ENCODE data around the gene IKBKE.

Gene IKBKE

DNA sequence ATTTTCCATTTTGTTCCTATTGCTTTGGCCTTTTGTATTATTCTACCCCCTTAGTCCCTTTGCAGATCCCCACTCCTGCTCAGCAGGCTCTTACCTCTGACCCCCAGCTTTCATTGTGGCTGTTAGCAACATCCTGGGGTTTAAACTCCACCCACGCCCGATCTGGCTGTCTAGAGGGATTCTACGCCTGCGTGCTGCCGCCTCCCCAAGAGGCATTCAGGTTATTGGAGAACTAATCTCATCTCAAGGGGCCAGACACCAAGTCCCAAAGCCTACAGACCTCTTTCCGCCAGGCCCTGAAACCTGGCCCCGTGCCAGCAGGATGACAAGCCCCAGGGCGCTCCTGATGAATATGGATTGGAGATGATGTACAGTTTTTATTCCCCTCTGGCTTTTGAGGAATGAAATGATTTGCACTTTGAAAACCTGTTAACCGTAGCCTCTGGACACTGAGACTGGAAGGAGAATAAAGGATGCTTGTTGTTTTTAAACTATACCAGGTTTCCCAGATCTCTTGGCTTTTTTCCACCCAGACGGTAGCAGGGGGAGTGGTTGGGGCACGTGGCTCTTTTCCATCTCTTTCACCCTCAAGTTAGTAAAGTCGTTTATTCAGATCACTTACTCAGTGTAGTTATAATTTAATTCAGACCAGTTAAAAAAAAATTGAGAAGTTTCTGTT, 14.5 kb upstream of the IKBKE start:
- no peak for DNase-seq

DNA sequence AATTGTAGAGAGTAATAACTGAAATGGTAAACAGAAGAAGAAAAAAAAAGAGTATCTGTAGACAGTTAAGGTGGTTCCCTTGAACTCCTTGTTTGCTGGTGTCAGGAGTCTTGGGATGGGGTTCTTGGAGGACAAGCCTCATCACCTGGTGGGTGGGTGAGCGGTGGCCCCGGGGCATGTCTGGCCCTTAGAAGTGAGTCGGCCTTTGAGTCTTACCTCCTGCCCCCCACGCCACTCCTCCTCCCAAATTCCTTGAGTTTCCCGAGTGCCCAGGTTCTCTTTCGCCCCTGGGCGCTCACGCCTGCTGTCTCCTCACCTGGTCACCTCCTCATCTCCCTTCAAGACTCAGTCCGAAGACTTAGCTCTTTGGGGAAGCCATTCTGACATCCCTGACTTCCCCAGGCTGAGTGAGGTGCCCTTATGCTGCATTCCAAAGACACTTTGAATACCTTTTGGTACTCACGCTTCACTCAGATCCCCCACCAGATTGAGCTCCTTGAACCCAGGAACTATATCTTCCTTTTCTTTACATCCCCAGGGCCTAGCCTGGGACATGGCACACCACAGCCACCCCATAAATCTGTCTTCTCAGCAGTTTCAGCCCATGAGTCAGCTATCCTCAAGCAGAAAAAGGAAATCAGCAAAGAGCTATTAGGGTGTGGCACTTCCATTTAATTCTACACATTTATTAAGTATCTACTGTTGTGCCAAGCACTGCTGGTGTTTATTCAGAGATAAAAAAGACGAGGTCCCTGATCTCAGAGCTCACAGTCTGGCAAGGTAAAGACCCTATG, 13.5 kb upstream of the IKBKE start:
- no peak for DNase-seq

DNA sequence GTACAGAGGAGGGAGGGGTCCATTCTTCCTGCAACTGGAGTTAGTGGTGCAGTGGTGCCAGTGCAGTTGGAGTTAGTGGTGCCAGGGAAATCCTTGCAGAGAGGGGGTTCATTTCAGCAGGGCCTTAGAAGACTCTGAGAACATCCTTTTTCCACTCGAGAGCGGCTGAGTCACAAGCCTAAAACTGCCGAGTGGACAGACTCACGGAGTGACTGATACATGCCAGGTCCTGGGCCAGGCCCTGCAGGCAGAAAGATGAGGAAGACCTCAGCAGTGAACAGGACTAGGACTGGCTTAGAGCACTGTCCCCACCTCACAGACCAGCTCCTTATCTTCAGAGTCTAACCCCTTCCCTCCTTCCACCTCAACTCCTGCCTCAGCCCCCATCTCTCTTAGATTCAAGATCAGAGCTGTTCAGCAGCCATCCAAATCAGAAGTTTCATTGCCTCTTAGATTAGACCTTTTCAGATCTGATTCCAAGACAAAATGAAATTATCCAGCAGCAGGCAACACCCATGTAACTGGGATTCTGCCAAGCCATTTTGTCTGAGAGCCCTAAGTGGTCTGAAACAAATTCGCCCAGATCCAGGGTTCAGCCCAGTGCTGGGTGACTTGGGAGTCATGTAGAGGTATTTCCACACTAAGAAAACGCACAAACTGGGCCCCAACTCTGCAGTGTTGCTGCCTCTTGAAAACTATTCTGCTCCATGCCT, 12.7 kb upstream of the IKBKE start:
- no peak for DNase-seq

DNA sequence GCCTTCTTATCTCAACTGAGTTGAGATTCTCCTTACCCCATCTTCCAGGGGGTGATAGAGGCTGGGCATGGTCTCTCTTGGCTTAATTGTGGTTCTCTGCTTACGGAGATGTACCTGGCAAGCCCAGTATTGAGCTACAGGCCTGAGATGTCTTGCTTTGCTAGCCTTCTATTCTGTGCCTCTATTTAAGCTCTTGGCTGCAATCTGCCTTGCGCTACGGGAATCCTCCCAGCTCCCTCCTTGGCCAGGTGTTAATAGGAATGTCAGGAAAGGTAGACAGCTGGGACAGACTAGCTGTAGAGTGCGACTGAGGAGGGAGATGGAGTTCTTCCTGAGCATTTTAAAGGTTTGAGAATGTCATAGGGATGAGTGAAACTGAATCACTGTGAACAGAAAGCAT, 10.6 kb upstream of the IKBKE start:
- DNase-seq: no peak

DNA sequence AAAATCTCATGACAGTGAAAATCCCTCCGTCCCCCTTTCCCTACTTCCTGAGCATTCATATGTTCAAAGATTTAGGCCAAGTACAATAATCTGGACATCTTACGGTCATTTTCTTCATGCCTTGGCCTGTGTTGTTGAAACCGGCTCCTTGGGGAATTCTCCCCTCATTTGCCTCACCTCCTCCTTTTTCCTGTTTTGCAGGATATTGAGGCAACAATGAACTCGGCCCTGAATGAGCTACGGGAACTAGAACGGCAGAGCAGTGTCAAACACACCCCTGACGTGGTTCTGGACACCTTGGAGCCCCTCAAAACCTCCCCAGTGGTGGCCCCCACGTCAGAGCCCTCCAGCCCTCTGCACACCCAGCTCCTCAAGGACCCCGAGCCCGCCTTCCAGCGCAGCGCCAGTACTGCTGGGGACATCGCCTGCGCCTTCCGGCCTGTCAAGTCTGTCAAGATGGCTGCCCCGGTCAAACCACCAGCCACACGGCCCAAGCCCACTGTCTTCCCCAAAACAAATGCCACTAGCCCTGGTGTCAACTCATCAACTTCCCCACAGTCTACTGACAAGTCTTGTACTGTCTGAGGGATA, 9.3 kb upstream of the IKBKE start:
- DNase-seq: no peak

DNA sequence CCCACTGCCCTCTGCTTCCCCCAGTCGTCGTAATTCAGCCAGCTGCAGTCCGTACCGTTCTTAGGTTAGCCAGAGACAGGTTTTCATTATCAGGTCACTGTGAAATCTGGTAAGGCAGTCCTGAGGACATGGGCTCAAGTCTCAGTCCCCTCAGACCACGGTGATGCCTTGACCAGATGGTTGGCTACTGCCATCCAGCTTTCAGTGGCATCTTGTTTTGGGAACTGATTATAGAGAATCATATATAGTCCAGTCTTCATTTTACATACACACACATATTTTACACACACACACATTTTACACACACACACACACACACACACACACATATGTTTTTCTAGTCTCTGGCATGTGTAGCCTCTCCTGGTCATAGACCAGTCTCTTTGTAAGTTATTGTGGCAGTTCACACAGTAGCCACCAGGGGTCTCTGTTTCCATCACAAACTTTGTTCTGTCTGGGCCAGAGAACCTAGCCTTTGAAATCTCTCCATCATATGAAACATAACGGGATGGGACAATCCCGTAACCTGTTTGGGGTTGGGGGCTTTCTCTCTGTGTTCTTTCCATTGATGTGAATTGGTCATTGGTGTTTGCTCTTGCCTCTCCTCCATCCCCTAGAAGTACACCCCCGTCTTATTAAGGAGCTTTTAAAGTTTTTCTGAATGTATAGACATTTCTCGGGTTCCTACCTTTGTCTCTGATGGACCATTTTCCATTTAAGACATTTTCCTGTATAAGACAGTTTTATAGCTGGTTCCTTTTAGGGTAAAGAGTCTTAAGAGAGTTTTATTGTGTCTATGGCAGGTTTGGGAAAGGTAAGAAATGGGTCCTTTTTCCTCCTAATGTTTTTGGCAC, 8.4 kb upstream of the IKBKE start:
- peak; percentile 81 for DNase-seq

DNA sequence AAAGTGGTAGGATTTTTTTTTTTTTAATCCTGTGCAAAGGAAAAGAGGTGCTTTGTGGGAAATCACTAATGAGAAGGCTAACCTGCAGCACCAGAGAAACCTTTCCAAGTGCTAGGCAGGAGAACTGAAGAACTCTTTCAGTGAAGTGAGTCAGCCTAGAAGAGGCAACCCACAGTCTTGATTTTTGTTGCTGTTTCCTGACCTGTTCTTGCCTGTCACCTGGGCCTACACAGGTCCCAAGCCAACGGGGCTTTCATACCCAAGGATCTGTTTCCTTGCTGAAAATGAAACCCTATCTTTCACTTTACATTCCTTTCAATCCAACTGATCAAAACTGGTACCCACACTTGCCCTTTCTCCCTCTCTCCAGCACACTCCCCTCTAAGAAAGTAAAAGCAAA, 7.1 kb upstream of the IKBKE start:
- DNase-seq: peak; percentile 39

DNA sequence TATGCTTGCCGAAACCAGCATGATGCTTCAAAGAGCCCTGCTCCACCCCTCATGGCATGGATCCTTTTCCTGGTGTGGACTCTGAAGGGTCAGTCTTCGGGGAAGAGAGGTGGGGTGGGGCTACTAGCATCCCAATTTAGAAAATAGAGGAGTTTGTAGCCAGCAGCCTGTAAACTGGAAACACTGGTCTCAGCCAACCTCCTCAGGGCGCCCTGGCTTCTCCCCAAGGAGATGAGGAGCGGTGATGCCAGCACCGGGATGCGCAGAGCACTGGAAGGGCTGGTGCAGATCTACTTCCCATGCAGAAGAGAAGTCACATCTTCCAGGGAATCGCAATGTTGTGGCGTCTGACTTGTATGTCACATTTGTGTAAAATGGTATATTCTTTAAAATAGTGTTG, 6.4 kb upstream of the IKBKE start:
- no peak for DNase-seq

DNA sequence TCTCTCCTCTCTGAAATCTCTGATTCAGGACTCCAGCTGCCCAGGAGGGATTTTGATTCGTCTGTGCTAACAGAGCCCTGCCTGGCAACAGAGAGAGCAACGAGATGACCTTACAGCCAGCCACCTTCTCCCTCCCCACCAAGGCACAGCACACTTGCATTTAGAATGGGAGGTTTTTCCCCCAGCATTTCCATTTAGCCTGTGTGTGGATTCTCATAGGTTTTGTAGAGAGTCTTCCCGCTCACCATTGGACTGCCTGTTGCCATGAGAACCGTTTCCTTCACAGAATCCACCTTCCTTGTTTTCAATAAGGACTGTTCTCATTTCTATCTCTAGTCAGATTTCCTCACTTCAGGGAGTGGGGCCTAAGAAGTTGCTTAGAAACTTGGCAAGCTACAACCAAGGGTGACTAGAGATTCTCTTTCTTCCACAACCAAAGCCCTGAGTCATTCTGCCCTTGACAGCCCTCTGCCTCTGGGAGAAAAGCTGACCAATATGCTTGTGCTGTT, 5.8 kb upstream of the IKBKE start:
- no peak for DNase-seq

DNA sequence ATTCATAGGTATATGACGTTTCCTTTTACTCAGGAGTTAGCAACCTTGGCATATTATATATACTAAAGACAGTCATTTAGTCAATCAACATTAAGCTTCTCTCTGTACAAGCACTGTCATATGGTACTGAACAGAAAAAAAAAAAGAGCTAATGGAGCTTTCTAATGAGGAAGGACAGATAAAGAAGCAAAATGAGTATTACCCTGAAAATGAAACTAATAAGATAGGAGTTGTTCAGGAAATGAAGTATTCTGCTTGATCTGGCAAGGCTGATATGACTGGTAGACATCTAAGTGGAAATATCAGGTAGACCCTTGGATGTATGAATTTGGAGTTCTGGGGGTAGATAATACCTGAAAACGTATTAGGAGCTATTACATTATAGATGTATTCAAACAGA, 4.3 kb upstream of the IKBKE start:
- DNase-seq: no peak

DNA sequence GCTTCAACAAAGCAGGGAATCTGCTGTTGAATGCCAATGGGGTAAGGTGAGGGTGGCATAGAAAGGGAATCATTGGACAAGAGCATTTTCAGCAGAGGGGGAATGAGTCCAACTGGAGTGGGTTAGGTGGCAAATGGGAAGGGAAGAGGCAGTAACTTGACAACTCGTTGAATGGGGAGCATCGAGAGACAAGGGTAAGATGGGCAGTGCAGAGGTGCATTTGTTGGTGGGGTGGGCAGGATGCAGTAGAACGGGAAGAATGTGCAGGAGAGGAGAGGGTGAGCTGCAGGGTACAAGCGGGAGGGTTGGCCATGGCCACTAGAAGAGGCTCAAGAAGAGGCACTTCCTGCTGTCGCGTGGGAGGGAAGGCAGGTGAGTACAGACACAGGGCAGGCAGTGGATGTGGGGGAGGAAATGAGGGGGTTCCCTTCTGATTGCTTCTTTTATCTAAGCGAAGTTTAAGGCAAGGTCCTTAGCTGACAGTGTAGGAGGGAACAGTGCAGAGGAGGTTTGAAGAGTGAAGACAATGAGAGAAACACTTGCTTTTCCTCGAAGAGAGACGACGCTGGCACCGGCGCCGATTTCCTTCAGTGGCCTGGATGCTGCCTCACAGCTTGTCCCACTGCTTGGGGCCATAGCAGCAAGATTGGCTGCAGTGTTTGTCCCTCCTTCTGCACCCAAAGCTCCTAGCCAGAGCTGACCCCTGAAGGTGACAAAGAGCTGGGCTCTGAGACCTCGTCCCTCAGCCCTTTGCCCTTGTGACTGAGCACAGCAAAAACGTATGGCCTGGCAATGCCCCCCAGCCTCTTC, 3.2 kb upstream of the IKBKE start:
- peak; percentile 39 for DNase-seq

DNA sequence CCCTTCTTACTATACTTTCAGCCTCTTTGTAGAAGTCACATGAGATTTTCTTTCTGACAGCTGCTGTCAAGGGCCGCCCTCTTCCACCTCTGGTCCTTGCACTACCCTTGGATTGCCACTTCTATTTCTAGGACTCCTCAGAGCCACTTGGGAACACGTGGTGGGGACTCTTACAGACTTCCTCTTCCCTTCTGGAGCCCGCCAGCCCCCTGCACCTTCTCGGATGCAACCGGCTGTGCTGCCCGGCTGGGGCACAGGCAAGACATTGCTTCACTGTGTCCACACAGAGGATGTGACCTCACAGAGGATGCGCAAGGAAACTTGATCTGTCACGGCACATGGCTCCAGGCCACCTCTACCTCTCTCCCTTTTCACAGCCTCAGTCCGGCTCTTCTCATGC, 2.4 kb upstream of the IKBKE start:
- peak; percentile 28 for DNase-seq

DNA sequence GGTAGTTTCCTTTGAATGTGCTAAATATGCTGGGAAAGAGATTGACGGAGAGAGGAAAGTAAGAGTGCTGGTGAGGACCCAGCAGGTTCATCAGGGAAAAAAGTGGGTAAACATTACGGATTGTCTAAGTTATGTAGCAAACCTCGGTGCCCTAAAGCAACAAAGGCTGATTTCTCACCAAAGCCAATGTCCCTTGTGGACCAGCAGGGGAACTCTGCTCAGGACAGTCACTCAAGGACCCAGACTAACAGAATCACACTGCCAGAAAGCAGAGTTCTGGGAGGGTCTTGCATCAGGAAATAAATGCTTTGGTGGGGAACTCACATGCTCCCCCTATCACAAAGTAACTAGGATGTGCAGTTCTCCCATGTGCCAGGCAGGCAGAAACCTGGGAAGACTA, 1.7 kb upstream of the IKBKE start:
- no peak for DNase-seq

DNA sequence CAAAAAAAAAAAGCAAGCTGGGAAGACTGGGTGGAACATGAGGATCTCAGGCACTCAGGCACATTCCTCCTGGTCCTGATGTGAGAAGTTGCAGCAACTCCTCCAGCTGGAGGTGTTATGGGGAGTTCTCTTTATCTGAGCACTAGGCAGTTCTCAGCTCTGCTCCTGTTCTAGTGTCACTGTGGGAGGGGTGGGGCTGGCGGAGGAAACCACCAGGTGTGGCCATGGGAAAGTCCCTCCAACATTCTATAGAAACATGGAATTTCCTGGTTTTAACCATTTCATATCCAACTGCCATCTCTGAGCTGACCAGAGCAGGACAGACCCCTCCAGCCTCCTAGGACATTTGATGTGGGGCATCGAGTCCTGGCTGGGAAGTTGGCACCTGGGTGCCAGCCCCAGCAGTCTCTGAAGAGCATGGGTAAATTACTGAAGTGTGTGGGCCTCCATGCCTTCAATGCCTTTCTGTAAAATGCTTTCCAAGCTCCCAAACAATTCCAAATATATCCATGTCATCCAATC, 804 bp upstream of the IKBKE start:
- peak; percentile 59 for DNase-seq

DNA sequence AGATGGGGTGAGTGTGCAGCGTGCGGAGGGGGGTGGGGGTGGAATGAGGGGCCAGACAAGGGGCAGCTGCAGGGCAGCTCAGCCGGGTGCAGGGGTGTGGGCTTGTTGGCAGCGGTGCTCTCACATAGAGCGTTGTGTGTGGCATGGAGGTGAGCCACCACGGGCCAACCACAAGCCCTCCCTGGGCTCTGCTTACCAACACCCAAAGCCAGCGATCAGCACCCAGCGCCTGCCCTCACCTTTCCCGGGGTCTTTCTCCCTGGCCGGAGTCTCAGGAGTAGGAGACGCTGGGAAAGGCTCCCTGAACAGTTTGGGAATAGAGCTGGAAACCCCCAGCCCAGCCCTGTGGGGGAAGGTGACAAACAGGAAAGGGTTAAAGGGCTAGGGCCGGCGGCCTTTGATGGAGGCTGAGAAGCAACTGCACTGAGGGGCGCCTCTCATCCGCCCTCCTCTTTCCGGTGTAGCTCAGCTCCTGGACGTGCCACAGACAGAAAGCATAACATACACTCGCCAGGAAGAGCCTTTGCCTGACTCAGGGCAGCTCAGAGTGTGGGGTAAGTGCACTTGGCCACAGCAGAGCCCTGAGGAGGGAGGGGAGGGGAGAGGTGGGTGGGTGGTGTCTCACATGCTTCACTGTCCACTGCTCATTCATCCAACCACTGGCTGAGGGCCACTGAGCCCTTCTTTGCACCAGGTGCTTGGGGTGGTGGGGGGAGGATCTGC, 577 bp downstream of the IKBKE start:
- DNase-seq: peak; percentile 66

DNA sequence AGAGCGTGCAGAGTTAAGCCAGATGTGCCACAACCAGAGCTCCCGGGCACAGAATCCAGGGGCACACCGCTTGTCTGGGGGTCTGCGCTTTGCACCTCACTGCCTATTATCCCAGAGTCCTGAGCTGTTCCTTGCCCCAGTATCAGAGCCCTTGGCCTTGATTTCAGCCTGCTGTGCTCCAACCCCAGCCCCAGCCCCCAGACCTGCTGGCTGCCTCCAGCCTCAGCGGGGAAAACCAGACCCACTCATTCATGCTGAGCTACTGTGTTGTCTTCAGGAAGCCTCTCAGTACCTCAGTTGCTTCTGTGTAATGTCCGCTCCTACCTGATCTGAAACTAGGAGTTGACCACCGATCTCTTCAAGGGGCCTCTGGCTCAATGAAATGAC, 1.1 kb downstream of the IKBKE start:
- DNase-seq: no peak

DNA sequence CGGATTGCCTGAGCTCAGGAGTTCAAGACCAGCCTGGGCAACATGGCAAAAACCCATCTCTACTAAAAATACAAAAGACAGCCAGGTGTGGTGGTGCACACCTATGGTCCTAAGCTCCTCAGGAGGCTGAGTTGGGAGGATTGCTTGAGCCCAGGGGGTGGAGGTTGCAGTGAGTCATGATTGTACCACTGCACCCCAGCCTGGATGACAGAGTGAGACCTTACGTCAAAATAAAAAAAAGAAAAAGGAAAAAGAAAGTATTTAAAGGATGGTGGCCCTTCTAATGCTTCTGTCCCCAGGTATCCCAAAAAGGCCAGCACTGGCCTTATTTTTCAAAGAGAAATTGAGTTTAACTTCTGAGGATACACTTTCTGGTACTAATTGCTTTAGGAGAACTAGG, 1.7 kb downstream of the IKBKE start:
- DNase-seq: peak; percentile 33

DNA sequence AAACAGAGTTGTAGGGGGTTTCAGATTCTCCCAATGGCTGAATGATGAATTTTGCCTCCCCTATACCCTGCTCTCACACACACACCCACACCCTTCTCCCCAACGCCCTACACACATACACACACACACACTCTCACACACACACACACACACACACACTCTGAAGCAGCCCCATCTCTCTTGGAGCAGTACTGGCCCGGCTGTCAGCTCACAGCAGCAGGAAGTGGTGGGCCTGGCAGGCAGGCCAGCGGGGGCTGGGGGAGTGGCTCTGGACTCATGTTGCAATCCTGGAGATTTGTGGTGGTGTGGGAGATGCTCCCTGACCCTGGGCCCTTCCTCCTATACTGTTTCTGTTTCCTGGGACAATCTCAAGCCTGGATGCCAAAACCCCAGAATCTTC, 2.2 kb downstream of the IKBKE start:
- DNase-seq: peak; percentile 45

DNA sequence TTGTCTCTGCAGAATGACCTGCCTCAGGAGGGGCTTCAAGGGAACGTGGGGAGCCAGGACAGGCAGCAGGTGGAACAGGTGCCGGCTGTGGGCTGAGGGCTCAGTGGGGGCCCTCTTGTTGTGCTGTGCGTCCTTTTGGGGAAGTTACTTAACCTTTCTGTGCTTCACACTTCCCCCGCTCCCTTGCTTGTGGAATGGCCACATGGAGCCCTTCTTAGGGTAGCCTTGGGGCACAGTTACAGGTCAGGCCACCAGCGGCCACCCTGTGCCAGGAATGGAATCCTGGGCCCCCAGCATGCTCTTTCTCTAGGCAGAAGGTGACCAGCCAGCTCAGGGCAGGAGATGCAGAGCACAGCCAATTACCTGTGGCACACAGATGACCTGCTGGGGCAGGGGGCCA, 2.6 kb downstream of the IKBKE start:
- DNase-seq: no peak

DNA sequence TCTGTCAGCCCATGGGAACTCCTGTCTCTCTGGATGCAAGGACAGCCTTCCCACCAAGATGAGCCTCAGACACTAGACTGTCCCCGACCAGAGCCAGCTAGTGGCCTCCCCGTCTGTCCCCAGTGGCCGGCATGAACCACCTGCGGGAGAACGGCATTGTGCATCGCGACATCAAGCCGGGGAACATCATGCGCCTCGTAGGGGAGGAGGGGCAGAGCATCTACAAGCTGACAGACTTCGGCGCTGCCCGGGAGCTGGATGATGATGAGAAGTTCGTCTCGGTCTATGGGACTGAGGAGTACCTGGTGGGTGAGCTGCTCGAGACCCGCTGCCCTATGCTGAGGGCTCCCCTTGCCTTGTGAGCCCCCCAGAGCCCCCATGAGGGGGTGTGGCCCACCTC, 5.8 kb downstream of the IKBKE start:
- no peak for DNase-seq

DNA sequence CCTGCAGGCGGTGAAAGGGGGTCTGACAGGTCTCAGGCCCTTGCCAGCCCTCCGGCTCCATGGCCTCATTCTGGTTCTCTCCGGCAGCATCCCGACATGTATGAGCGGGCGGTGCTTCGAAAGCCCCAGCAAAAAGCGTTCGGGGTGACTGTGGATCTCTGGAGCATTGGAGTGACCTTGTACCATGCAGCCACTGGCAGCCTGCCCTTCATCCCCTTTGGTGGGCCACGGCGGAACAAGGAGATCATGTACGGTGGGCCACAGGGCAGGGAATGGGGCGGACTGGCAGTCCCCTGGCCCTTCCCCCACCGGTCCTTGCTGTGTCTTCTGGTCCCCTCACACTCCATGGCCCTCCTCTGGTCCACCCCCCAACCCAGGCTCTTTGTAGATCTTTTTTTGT, 6.3 kb downstream of the IKBKE start:
- DNase-seq: no peak

Measured in stimulated activated CD4-positive, alpha-beta T cell treated with anti-CD3 and anti-CD28 coated beads, Interleukin-15, amount 100 ng/mL, for 24 hours (primary cell).